Thyroid gland (tissue), 4 donors: Measurements from ENCODE around the gene TDRD1.

ENCODE experiments used
- CTCF ChIP-seq, 6 experiments: fragments of 200-600 bp in 3 of 6; fragments of 450-650 bp in 3 of 6; sonication (generic) in 3 of 6; IDR thresholded peaks; one replicate each; pipeline ENCODE4 v1.5.1; 2016 to 2019; ENCODE audit warnings: antibody characterized with exemption in 6 of 6, mild to moderate bottlenecking in 2 of 6, inconsistent platforms in 1 of 6, moderate library complexity in 1 of 6
- POLR2A ChIP-seq, 2 donors: fragments of 450-650 bp; IDR thresholded peaks; one replicate each; pipeline ENCODE4 v1.6.1; 2017; ENCODE audit warnings: antibody characterized with exemption in 2 of 2, mild to moderate bottlenecking in 2 of 2, moderate library complexity in 1 of 2

DNA sequence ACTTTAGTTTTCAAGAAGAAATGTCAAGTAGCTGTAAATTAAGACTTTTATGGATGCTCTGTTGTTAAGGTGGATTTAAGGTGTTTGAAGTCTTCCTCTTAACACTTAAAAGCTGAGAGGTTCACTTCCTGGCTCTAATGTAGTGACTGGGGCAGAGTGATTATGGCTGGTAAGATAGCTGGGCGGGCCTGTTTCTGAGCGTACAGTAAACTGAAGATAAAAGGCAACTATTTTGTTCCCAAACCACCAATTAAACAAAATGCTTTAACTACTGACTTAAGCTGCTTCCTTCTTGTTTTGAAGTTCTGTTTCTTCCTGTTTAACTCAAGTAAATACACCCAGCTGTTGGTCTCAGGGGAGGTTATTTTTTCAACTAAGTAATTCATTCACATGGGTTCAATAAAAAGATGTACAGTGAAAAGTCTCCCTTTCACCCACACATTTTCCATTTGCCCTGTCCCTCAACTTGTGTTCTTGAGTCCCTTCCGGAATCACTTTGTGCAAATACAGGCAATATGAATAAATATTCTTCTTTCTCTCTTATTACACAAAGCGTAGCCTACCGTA is 79.2 kb downstream of the TDRD1 start:
- no peak for TF ChIP-seq CTCF (IDR thresholded peaks at IDR 0.05)
- no peak for TF ChIP-seq POLR2A (IDR thresholded peaks at IDR 0.05)
